Fibroblast of skin of right quadriceps (primary cell): ENCODE measurements around the gene VPS35.

ENCODE experiments used
- DNase-seq: peaks from one replicate; pipeline ENCODE4 v3.0.0-alpha.2; 2013

The VPS35 gene

GRCh38 chr16:46688654-46689364 lies at the start of gene VPS35:
VPS35 (minus strand) TSS chr16:46689178; CDS start chr16:46689133, 45 bp downstream.
- DNase-seq, result peak; percentile 99

- no peak for DNase-seq
Observed at GRCh38 chr16:46737621-46738214, 48.7 kb upstream of the VPS35 start.

- DNase-seq, result no peak
Observed at GRCh38 chr16:46736695-46737094, 47.7 kb upstream of the VPS35 start.

- no peak for DNase-seq
Observed at GRCh38 chr16:46733319-46733830, 44.4 kb upstream of the VPS35 start.

- no peak for DNase-seq
Observed at GRCh38 chr16:46732561-46732960, 43.6 kb upstream of the VPS35 start.

GRCh38 chr16:46731691-46732555 lies 42.9 kb upstream of the VPS35 start:
- no peak for DNase-seq

- DNase-seq, result no peak
Observed at GRCh38 chr16:46730801-46731690, 42.1 kb upstream of the VPS35 start.

- no peak for DNase-seq
Observed at GRCh38 chr16:46730126-46730525, 41.1 kb upstream of the VPS35 start.

GRCh38 chr16:46729326-46729995 lies 40.5 kb upstream of the VPS35 start:
- DNase-seq, result no peak

GRCh38 chr16:46728806-46729205 lies 39.8 kb upstream of the VPS35 start:
- no peak for DNase-seq

GRCh38 chr16:46727630-46728029 lies 38.7 kb upstream of the VPS35 start:
- no peak for DNase-seq

- no peak for DNase-seq
Observed at GRCh38 chr16:46727184-46727583, 38.2 kb upstream of the VPS35 start.

GRCh38 chr16:46721885-46722284 lies 32.9 kb upstream of the VPS35 start:
- no peak for DNase-seq

- DNase-seq, result no peak
Observed at GRCh38 chr16:46720619-46721018, 31.6 kb upstream of the VPS35 start.

- DNase-seq, result no peak
Observed at GRCh38 chr16:46719528-46719927, 30.6 kb upstream of the VPS35 start.

GRCh38 chr16:46718214-46718613 lies 29.2 kb upstream of the VPS35 start:
- no peak for DNase-seq

GRCh38 chr16:46717692-46718091 lies 28.7 kb upstream of the VPS35 start:
- DNase-seq, result no peak

GRCh38 chr16:46715769-46716305 lies 26.9 kb upstream of the VPS35 start:
- DNase-seq, result no peak

GRCh38 chr16:46714797-46715591 lies 26.0 kb upstream of the VPS35 start:
- no peak for DNase-seq

GRCh38 chr16:46713634-46714033 lies 24.7 kb upstream of the VPS35 start:
- DNase-seq, result no peak

- DNase-seq, result no peak
Observed at GRCh38 chr16:46712911-46713310, 23.9 kb upstream of the VPS35 start.
